ENCODE measurements around the gene FOXF1.

Gene FOXF1

DNA sequence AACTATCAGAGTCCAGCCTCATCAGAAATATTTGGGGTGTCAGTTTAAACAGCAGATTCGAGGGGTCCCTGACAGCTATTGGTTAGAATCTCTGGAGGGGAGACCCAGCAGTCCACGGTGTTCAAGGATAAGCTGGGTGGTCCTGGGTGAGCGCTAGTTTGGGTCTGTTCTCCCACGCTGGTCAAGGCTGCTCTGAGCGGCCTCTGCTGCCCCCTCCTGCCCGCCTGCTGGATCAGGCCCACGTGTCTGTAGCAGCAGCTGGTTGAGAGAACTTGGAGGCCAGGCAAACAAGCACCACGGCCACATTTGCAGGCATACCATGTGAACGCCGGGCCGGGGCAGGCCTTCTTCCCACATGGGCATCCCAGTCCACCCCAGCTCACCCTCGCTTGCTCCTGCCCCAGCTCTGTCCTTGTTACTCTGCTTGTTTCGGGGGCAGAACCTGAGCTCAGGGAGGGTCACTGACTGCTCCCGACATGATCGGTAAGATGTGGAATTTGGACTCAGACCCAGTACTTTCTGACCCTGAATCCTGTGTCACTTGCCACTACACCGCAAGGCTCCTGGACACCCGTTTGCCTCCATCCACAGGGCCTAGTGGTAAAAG is 7.4 kb downstream of the FOXF1 start:
- peak; percentile 88 for DNase-seq (ENCODE audit: low spot score)

DNA sequence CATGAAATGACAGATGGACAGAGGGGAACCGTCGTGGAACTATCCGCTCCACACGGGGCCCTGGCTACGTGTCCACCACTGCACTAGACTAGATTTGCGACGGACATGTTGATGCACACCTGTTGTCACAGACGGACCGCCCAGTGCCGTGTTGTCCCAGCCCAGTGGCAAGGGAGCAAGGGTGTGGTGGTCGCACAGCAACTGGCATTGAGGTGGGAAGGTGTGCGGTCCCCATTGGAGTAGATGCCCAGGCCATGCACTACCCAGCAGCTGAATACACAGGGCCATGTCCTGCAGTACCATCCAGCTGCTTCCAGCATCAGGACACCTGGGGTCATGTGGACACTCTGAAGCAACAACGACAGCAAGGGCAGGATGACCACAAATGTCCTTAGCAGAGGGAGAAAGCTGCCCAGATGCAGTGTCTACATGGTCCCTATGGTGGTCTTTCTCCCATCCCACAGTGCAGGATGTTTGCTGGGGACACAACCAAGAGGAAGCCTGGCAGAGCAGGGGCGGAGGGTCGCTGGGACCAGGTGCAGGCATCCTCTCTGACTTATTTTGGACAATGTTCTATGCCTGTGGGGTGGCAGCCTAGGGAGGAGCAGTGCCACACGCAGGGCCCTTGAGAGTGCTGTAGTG is 8.8 kb downstream of the FOXF1 start:
- no peak for DNase-seq (ENCODE audit: low spot score)

DNA sequence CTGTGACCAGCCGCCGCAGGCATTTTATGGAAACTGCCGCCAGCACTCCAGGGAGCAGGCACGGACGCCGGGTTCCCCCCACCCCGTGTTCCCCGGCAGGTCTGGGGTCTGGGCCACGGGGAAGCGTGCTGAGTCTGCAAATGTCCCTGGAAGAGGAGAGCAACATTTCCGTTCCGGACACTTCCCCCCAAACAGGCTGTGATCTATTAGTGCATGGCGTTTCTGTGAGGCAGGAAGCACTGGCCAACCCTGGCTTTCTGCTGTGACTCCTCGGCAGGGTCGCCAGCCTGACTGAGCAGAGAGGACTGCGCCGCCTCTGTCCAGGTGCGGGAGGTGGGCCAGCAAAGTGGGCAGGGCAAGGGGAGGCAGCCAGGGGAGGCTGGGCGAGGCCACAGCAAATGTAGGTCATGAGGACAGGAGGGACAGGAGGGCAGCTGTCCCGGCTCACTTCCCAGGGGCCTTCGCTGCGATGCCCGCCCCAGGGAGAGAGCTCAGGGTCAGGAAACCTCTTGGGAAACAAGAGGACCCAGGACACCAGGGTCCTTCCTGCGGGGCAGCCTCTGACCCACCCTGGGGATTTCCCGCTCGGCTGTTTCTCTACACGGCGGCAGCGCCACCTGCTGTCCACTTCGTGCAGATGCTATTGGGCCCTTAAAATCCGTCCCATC is 9.5 kb downstream of the FOXF1 start:
- DNase-seq (ENCODE audit: low spot score), result peak; percentile 80

GRCh38 chr16:86520317-86521210 is 10.2 kb downstream of the FOXF1 start:
- no peak for DNase-seq (ENCODE audit: low spot score)

GRCh38 chr16:86521236-86522197 is 11.2 kb downstream of the FOXF1 start:
- no peak for DNase-seq (ENCODE audit: low spot score)

DNA sequence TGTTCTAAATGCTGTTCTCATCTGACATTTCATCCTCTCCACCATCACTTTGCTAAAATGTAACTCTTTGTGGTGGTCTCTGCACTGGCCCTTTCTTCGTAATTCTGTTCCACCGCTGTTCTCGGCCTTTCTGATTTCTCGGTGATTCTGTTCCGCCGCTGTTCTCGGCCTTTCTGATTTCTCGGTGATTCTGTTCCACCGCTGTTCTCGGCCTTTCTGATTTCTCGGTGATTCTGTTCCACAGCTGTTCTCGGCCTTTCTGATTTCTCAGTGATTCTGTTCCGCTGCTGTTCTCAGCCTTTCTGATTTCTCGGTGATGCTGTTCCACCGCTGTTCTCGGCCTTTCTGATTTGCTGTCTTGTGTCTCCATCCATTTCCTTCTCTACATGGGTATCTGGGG is 12.3 kb downstream of the FOXF1 start:
- DNase-seq (ENCODE audit: low spot score), result no peak

DNA sequence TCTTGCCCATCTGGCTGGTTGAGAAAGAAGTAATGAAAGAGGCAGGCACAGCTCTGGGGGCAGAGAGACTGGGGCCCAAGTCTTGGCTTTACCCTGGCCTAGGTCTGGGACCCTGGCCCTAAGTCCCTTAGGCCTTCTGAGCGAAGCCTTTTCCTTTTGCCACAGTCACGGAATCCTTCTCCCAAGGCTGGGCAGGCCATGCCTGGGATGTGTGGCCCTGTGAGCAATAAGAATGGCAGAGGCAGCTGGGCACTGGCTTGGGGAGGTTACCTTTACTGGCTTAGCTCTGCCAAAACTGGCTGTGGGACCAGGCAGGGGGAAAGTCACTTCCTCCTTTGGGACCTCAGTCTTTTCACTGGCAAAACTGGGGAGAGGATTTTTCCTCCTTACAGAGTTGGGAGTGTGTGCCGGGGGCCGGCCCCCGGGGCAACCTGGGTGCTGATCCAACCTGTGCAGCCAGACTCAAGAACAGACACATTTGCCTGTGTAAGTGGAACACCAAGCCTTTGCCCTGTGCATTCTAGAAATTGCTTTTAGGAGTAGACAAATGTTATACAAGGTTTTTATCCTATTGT is 12.9 kb downstream of the FOXF1 start:
- DNase-seq (ENCODE audit: low spot score), result no peak

- no peak for DNase-seq (ENCODE audit: low spot score)
These were observed 13.7 kb downstream of the FOXF1 start for GRCh38 chr16:86524029-86524428.

DNA sequence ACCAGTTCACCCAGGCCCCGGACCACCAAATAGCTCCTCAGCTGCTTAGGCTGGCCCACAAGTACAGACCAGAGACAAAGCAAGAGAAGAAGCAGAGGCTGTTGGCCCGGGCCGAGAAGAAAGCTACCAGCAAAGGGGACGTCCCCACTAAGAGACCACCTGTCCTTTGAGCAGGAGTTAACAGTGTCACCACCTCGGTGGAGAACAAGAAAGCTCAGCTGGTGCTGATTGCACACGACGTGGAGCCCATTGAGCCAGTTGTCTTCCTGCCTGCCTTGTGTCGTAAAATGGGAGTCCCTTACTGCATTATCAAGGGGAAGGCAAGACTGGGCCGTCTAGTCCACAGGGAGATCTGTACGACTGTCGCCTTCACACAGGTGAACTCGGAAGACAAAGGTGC is 15.4 kb downstream of the FOXF1 start:
- no peak for DNase-seq (ENCODE audit: low spot score)

DNA sequence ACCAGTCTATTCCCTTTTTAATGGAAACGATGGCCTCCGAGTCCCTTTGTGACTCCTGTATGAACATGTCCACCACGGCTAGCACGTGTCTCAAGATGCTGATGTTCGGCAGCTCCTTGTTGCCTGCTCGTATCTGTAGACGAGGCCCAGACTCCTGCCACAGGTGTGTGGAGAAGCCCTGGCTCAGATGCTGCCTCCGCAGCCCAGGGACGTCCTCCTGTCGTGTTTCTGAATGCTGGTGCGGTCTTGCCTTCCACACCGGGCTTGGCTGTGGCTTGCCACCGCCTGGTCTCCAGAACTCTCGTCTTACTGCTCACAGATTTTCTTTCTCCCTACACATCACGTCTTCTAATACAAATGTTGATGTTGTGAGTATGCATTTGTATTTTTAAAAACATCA is 17.0 kb downstream of the FOXF1 start:
- DNase-seq (ENCODE audit: low spot score), result no peak

GRCh38 chr16:86528061-86528929 is 18.0 kb downstream of the FOXF1 start:
- no peak for DNase-seq (ENCODE audit: low spot score)

DNA sequence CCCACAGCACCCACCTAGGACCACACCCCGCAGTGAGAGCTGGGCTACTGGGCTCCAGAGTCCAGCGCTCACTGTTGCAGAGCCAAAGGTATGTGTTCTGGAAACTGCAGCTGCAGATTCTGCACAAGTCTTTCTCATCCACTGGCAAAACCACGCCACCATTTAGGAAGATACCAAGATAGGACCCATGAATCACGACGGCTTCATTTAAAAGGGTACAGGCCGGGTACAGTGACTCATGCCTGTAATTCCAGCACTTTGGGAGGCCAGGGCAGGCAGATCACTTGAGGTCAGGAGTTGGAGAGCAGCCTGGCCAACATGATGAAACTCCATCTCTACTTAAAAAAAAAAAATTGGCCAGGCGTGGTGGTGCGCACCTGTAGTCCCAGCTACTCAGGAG is 18.8 kb downstream of the FOXF1 start:
- DNase-seq (ENCODE audit: low spot score), result no peak

GRCh38 chr16:86530251-86531190 is 20.2 kb downstream of the FOXF1 start:
- no peak for DNase-seq (ENCODE audit: low spot score)

GRCh38 chr16:86531191-86531545 is 20.8 kb downstream of the FOXF1 start:
- no peak for DNase-seq (ENCODE audit: low spot score)

GRCh38 chr16:86531641-86532525 is 21.6 kb downstream of the FOXF1 start:
- no peak for DNase-seq (ENCODE audit: low spot score)

DNA sequence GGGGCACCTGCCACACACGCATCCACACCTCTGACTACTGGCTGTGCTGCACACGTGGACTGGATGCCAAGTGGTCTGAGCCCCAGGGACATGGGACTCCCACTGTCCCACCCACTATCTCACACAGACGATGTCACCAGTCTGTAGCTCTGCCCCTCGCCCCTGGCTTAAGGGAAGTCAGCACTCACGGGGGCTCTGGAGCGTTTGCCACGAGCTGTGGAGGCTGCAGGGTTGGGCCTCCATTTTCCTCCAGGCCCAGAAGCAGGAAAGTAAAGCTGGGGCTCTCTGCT is 22.1 kb downstream of the FOXF1 start:
- DNase-seq (ENCODE audit: low spot score), result no peak

DNA sequence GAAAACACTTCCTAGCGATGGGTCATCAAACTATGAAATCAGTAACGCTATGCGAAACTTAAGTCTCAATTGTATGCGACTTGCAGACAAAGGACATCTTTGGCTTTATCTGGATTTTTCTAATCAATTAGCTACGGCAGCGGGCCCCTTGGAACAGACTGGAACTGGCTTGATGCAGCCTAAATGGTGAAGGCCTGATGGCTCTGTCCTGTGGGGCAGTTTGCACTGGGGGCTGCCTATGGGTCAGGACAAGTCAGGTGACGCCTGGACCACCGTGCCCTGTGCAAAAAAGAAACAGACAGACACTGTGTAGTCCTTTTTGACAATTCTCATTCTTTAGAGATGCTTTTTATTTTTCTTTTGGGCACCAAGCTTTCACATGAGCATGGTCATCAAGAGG is 22.7 kb downstream of the FOXF1 start:
- no peak for DNase-seq (ENCODE audit: low spot score)

DNA sequence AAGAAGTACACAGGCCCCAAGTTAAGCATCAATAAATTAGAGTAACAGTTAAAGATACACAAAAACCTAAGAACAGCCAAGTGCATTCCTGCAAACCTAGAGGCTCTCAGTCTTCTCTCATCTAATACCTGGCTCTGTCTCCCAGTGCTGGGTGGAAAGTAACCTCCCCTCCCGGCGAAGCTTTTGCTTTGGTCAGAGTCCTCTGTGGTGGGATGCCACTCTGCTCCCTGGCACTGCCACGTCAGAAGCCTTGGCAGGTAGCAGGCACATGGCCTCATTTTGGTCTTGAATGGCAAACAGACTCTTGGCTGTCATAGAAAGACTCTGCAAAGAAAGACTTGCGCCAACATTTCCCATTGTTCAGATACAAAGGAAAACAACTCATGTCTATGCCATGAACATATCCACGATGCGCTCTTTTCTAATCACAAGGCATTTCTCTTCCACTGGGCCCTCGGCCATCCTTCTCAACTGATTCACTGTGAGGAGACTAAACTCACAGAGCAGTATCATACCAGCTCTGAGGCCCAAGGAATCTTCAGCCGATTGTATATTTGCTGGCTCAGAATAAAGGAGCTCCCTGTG is 23.5 kb downstream of the FOXF1 start:
- DNase-seq (ENCODE audit: low spot score), result no peak

Data from AG20443 (cell line).